Stimulated activated naive CD4-positive, alpha-beta T cell treated with Interleukin-2 at 50 U/mL for 16 hours (primary cell): ENCODE data around the gene ITGB5.

Source experiments
- DNase-seq: peaks from one replicate; lab custom pipeline; 2025; lab: John Stamatoyannopoulos, UW

ITGB5 gene

GRCh38 chr3:124860599-124860998 is 26.6 kb downstream of the ITGB5 start:
- DNase-seq: no peak

GRCh38 chr3:124859025-124859424 is 28.1 kb downstream of the ITGB5 start:
- no peak for DNase-seq

DNA sequence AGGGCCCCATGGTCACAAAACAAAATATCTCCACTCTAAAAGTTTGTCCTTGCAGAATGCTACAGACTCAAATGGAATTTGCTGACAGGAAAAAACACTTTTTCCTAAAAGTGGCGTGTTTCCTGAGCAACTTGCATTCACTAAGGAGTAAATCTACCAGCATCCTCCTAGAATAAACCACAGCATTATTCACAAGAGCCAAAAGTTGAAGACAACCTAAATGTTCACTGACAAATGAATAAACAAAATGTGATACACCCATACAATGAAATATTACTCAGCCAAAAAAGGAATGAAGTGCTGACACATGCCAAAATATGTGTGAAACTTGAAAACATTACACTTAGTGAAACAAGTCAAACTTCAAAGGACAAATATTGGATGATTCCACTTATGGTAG is 28.9 kb downstream of the ITGB5 start:
- no peak for DNase-seq

GRCh38 chr3:124856677-124857076 is 30.5 kb downstream of the ITGB5 start:
- no peak for DNase-seq

DNA sequence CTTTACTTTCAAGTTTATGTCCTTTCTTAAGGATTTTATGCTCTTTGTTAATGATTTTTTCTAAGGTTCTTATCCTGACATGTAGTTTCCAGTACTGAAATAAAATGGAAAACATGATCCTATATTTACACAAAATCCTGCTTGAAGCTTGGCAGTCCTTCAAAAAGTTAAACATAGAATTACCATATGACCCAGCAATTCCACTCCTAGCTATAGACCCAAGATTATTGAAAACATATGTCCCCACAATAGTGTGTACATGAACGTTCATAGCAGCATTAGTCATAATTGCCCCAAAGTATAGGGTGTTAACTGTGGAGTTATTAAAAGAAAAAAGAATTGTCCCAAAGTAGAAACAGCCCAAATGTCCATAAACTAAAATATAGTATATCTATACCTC is 33.2 kb downstream of the ITGB5 start:
- DNase-seq: no peak

DNA sequence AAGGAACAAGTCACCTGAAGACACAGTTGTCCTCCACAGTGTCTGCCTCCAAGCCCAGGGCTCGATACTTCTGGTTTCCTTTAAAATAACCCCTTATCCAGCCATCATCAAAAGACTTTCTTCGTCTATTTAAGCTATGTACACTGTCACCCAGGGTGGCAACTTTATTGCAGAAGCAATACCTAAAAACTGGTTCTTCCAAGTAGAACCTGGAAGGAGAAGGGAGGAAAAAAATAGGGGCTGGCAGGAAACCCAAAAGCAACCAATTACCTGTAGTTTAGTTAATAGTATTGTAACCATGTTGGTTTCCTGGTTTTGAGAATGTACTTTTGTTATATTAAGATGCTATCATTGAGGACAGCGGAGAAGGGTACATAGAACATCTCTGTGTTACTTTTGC is 33.7 kb downstream of the ITGB5 start:
- DNase-seq: no peak

- no peak for DNase-seq
Observed at GRCh38 chr3:124851905-124852304, 35.3 kb downstream of the ITGB5 start.

DNA sequence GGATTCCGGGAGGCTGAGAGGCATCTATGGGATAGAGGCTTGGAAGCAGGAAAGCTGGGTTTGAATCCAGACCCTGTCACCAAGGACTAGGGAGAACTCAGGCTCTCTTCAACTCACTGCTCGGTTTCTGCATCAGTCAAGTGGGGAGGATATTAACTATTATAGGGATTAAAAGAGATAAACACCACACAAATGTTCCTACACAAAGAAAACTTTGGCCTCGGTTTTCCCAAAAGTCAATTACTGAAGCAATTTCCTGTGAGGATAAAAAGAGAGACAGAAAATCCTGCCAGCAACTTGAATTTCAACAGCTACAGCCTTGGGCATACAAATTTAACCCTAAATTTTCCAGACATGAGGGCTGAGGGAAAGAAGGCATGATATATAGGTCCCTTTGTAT is 36.0 kb downstream of the ITGB5 start:
- no peak for DNase-seq

GRCh38 chr3:124850633-124851032 is 36.5 kb downstream of the ITGB5 start:
- no peak for DNase-seq

GRCh38 chr3:124850212-124850611 is 37.0 kb downstream of the ITGB5 start:
- DNase-seq: no peak

DNA sequence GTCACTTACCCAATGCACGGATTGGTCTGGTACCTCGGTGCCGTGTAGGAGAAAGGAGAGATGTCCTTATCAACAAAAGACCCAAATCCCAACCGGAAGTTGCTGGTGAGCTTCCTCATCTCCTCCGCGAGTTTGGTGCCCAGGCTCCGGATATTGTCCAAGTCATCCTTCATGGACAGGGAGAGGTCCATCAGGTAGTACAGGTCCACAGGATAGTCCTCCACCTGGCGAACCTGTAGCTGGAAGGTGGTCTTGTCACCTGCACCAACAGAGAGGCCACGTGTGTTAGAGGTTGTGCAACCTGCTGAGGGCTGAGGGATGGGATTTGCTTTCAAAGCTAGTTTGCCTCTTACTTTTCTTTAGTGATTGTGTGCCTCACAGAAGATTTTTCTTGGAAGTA is 38.9 kb downstream of the ITGB5 start:
- DNase-seq: no peak

DNA sequence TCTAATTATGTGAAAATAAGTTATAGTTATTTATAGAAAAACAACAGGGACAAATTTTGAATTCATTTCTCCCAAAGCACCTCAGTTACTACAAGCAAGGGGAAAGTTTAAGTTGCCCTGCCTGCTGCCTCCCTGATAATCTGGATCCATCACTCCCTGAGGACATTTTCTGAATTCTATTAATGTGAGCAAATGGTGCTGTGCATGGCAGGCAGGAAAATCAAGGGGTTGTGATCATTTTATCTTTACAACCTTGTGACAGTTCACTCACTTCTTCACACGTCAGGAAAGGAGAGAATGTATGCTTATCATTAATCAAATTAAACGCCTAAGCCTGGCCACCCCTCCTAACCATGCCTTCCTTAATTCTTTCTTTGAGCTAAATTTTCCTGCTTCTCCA is 39.3 kb downstream of the ITGB5 start:
- no peak for DNase-seq

GRCh38 chr3:124847051-124847450 is 40.1 kb downstream of the ITGB5 start:
- no peak for DNase-seq

GRCh38 chr3:124846189-124846588 is 41.0 kb downstream of the ITGB5 start:
- no peak for DNase-seq

DNA sequence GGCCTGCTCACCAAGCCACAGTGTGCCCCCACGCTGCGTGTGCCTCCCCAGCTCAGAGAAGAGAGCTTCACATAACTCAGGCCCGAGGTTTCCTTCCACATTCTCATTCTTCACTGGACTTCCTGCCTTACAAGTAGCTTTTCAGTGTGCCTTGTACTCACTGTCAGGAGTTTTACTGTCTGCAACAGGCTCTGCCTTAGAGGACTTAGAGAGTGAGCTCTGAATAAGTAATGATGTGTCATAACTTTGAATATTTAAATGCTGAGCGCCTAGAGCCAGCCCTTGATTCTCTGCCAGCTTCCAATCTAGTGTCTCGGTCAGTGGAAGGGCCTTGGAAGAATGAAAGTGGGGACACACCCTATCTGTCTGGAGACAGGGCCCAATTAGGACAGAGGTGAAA is 41.8 kb downstream of the ITGB5 start:
- no peak for DNase-seq

DNA sequence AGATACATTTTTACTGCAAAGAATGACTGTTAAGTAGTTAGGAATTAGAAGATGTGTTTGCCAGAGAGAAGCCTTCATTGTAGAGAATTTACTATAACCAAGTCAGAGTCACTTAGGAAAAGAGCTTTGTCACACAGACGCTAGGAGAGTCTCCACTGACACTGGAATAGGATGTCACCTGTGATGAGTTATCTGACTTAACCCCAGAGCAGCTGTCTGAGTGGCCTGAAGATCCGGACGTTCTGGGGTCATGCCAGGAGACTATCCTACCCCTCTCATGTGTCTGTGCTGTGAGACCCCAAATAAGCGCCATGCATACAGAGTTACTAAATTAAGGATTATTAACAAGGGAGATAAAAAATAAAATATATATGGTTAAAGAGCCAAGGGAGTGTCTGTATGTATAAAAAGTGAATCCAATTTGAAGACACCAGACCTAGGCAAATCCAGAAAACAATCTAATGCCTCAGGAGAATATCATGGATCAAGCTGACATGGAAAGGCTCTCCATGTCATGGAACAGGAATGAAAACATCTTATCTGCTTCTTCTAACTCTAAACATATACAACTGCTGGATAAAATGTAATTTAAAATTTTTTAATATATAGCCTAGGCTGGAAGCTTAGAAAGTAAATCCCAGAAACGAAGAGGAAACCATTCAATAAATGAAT is 43.5 kb downstream of the ITGB5 start:
- no peak for DNase-seq

DNA sequence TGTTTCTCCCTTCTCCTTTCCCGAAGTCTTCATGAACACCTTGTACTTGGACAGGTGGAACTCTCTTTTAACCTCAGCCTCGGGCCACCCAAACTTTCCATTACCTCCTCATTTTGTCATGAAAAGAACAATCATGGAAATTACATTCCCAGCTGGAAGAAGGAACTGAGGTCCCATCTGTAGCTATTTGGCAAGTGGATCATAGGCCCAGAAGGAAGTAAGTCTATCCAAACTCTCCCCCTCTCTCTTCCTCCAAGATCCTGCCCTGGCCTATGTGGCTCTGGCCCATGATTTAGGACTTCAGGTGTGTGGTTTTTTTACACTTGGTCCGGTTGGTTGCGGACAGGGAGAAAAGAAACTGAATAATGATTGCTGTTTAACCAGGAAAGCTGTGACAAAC is 44.1 kb downstream of the ITGB5 start:
- DNase-seq: no peak

DNA sequence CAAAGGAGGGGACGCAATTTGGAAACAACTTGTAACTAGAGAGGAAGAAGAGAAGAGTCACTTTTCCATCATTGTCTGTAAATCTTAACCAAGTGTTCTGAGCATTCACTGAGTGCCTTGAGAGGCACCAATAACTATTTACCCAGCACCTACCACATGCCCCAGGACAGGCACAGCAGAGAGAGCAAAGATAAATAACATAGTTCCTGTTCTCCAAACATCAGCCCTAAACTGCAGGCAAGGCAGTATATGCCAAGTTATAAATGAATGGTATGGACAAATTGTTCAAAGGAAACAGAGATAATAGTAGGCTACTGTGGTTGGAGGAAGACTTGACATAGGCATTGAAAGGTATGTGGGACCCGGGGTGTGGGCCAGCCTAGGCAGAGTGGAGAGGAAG is 45.6 kb downstream of the ITGB5 start:
- DNase-seq: no peak

DNA sequence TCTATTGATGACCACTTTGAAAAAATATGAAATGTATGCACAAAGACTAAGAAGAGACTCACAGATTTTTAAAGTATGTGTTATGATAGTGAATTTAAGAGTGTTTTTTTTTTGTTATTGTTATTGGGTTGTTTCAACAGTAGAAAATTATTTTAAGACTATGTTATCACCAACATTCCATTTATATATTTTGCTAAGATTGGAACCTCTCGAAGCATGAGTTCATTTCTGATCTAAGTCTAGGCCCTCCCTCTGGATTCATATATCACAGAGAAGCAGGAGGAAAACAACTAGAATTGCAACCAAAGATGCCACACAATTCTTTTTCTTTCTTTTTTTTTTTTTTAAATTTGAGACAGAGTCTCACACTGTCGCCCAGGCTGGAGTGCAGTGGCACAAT is 46.8 kb downstream of the ITGB5 start:
- no peak for DNase-seq

DNA sequence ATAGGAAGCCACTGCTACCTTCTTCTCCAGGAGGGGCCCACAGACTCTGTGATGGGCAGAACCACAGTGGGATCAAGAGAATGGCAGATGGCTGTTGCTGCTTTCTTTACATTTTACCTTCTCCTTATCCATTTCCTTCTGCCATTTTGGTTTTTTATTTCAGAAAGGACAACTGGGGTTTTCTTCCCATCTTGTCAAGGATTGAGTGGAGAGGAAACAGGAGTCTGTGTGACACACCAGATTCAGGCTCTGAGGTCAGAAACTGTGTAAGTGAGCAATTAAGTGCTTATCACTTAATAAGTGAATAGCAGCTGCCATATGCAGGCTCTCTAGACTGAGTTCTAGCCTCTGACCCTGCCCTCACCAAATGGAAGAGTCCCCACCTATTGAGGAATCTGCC is 47.3 kb downstream of the ITGB5 start:
- DNase-seq: no peak

DNA sequence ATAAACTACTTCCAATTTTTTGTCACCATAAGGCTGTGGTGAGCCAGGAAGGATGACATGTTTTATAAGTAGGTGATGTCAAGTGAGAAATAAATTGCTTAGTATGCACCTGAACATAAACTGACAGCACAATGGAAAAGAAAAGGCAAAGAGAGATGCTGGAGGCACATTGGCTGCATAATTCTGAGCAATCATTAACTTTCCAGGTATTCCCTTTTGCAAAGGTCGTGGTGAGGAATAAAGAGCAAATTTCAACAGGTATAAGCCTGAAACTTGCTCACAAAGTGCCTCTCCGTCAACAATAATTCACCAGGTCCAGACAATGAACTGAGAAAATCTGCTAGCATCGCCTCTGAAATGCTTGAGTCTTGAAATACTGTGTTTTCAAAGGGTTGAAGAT is 48.2 kb downstream of the ITGB5 start:
- no peak for DNase-seq

DNA sequence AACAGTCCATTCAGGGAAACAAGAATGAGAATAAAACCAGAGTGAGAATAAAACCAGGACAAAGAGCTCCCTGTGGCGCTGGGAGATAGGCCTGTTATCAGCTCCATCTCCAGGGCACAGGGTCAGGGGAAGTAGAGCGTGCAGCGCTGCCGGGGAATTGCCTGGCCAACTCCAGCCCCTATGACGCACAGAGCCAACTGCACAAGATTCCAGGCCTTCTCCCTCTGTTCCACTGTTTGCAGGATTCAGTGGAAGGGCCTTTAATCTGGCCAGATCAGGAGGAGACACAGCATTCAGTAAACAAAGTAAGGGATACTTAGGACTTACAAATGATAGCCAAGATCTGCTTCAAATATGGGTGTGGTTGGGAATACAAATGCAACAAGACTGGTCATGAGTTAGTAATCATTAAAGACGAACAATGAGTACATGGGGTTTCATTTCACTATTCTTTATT is 49.4 kb downstream of the ITGB5 start:
- no peak for DNase-seq

DNA sequence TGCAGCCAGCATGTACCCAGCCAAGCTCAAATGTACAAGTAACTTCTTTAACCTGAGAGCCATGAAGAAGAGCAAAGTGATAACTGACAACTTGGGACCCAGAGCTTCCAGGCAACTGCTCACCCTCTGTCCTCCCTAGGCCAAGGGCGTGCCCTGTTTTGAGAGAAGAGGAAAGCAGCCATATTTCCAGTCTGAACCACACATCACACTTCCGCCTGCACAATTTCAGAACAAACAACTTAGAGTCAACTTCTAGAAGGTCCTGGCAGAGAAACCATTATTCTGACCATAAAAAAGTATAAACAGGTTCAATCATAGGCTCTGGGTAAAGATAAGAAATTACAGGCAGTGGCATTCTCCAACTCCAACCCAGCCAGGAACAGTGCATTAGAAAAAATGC is 50.1 kb downstream of the ITGB5 start:
- DNase-seq: no peak

GRCh38 chr3:124836448-124836847 is 50.7 kb downstream of the ITGB5 start:
- no peak for DNase-seq
